HG02852 (cell line): ENCODE measurements around the gene MEGF9.

Experiments
- ATAC-seq: cut with Tn5 transposase; IDR thresholded peaks from one replicate; pipeline ENCODE4 v1.9.1; 2021; ENCODE audit warnings: mild to moderate bottlenecking, moderate library complexity; ENCODE audit not compliant: unreplicated experiment

Gene MEGF9

DNA sequence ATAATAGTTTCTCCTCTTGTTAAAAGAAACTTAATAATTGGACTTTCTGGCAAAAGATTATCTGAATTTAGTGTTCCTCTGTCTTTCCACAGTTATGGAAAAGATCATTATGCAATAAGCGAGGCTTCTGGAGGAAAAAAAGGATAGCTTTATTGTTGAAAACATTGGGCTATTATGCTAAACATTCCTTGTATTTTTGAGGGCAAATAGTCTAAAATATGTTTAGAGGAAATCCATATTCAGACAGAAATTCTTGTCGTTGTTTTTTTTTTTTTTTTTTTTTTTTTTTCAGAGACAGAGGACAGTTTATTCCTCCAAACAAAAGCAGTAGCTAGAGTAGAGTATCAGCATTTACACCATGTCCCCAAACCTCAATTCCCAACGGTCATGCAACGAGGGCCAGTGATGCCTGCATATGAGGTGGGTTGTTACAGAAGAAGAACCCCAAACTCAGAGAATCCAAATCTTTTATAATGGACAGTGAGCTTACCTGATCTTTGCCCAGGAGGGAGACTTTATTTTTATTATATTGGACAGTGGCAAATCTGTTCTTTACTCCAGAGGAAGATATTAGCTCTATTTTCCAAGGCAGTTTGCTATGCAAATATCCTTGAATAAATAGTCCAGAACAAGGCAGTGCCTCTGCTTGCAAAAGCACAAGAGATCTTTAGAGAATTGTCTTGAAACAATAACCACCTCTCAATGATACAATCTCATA is 85.9 kb downstream of the MEGF9 start:
- ATAC-seq = no peak

DNA sequence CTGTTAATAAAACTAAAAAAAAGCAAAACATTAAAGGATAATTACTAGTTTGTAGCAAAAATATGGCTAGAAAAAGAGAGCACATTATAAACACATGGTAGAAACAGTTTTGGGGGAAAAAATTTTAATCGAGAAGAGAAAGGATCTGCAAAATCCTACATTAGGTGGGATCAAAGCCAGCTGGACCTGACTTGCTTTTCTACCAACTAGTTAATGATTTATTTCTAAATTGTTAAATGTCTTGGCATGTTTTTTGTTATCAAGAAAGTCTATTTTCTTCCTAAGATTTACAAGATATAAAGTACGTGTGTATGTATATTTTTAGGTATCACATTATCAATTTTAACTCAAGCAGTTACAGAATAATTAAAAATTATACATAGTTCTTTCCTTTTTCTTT is 87.2 kb downstream of the MEGF9 start:
- no peak for ATAC-seq

DNA sequence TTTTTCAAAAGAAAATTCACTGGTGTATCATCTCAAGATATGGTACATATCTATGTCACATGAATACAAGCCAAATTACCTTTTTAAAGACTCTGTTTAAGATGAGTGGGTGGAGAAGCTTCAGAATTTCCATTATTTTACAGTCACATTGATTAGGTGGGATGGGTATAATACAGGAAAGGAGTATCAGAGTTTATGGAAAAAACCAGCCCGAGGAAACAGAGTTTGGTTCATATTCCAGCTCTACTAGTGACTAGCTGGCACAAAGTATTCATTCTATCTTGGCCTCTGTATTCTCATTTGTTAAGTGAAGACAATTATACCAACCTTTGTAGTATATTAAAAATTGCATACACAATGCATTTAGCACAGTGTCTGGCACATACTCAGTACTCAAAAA is 87.8 kb downstream of the MEGF9 start:
- no peak for ATAC-seq

DNA sequence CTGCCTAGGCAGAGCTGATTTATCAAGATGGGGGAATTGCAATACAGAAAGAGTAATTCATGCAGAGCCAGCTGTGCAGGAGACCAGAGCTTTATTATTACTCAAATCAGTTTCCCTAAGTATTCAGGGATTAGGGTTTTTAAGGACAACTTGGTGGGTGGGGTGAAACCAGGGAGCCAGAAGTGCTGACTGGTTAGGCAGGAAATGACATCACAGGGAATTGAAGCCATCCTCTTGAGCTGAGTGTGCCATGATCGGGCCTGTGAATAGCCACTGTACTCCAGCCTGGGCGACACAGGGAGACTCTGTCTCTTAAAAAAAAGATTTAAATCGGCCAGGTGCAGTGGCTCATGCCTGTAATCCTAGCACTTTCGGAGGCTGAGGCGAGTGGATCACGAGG is 89.0 kb downstream of the MEGF9 start:
- ATAC-seq = no peak

DNA sequence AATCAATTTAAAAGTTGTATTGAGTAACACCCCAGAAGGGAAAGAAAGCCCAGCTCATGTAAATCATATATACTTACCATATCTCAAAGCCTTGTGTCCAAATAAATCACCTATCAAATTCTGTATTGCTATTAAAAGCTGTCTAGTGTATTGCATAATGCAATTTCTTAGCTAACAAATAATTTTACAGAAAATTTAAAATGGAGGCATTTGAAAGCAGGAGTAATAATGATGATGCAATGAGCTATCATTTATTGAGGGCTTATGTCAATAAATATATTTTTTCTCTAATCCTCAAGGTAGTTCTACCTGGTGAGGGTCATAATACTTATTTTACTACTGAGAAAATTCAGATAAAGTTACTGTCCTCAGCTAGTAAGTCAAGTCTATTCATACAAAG is 91.5 kb downstream of the MEGF9 start:
- no peak for ATAC-seq

DNA sequence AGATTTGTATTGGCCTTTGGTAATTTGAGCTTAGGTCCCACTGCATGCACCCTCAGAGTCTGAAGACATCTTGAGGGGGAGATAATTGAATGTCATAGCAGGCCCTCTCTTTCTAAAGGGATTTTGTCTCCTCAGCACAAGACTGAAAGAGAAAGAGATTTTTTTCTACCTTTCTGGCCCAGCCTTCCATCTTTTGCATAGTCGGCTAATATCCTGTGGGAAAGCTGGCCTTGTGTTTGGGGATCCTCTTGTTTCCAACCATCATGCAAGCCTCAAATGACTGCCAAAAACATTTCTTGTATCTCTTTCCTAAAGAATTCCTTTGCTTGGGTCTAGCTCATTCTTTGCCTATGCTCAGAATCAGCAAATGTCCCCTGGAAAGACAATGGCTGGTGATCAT is 92.3 kb downstream of the MEGF9 start:
- no peak for ATAC-seq

DNA sequence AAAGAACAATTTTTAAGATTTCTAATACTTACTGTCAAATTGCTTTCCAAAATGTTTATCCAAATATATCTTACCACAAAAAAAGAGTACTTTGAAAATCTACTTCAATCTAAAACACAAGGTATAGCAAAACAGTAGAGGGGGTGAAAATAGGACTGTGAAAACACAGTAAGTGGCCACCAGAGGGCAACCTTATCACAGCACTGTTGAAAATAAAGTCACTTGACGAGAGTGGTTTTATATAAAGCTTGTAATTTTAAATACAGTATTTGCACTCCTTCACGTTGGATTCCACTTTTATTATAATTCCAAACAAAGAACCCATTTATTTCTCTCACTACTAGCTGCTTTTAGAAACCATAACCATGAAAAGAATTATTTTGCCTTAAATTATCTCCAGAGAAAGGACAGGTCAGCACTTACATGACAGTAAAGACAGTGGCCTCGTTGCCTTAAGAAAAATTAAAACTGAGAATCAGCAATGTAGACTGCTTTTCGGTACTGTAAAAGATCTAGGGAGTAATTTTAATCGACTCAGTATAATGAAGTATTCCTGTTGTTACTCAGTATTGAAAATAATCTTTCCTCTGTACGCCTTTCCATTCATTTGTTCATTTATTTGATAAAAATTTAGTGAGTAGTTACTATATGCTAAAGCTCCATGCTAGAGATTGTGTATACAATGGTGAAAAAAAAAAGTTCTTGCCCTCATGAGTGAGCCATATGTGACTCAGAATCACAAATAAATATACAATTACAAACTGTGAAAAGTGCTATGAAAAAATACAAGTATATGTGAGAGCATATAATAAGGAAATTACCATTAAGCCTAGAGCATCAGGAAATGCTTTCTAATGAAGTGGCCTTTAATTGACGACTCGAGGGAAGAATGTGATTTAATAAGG is 94.3 kb downstream of the MEGF9 start:
- no peak for ATAC-seq

DNA sequence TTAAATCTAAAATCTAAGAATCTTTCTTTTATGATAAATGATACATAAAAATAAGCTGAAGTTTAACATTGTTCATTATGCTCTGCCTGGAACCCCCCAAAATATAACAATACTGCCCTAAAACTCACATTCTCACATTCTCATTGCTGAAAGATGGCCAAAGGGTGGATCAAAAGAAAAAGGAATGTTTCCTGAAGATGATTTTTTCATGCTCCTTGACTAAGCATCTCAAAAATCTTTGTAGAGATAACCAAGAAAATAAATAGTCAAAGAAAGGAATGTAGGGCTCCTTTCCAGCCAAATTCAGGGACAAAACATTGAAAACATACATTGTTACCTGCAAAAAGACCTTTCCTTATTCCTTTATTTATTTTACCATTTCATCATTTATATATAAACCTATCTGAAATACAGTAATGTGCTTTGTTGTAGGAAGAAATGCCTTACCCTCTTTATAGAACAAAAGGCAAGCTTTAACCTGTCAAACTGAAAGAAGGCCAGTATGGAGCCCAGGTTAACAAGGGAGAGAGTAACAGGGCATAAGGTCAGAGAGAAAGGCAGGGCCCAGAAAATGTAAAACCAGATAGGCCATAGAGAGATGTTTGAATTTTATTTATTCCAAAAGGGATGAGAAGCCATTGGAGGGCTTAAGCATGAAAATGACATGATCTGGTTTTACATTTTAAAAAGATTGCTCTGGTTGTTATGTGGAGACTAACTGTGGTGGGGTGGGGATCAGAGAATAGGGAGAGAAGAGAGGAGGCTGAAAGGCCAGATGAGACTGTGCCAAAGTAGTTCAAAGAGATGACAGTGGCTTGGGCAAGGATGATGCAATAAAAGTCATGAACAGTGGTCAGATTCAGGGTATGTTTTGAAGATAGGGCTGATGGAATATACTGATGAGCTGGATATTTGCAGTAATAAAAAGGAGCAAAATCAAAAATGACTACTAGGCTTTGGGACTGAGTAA is 97.0 kb downstream of the MEGF9 start:
- no peak for ATAC-seq

DNA sequence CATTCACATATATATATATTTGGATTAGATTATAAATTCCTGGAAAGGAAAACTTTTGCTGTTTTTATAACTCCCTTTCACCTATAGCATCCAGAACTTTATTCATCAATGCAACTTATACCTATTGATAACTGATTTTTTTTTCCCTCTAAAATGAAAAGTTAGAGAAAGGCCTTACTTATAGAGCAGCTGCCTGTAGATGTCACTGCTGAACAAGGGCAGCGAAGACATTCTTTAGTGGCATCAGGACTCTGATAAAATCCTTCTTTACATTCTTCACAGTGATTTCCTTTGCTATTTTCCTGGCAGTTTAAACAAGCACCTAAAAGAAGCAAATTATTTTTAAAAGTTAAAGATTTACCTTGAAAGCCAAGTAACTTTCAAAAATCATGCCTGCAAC is 102.1 kb downstream of the MEGF9 start:
- no peak for ATAC-seq

DNA sequence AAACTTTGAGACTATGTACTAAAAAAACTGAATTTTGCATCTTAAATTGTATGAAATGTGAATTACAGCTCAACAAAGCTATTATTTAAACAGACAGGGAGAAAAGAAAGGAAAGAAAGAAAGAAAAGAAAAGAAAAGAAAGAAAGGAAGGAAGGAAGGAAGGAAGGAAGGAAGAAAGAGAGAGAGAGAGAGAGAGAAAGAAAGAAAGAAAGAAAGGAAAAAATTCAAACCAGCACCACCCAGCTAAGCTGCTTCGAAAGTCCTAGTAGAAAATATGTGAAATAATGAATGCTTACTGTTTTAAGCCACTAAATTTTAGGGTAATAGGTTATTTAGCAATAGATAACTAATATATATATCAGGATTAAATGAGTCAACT is 102.6 kb downstream of the MEGF9 start:
- ATAC-seq = no peak

DNA sequence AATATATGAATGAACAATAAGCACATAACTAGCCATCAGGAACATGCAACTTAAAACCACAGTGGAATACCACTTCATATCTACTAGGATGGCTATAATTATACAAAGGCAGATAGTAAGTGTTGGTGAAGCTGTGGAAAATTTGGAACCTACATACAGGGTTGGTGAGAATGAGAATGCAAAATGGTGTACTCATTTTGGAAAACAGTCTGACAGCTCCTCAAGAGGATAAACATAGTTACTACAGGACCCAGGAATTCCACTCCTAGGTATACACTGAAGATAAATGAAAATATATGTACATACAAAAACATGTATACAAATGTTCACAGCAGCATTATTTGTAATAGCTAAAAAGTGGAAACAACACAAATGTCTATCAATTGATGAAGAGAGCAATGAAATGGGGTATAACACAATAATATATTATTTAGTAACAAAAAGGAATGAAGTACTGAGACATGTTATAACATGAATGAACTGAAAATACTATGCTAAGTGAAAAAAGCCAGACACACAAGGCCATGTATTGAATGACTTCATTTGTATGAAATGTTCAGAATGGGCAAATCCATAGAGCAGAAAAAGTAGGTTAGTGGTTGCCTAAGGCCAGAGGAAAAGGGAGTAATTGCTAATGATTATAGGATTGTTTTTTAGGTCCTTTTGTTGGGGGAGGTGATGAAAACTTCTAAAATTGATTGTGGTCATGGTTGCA is 103.1 kb downstream of the MEGF9 start:
- ATAC-seq = no peak

DNA sequence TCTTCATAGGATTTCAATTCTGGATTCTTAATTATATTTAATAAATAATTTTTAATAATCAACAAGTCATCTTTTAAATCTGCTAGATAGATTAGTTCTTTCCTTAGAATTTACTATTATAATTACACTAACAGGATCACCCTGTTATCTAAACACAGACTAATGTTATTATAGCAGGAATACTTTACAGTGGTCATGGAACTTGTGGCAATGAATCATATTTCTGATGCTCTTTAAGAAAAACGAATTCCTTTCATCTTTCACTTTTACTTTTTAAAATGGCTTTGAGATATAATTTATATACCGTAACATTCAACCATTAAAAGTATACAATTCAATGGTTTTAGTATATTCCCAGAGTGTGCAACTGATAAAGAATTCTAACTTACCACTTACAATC is 104.6 kb downstream of the MEGF9 start:
- no peak for ATAC-seq

DNA sequence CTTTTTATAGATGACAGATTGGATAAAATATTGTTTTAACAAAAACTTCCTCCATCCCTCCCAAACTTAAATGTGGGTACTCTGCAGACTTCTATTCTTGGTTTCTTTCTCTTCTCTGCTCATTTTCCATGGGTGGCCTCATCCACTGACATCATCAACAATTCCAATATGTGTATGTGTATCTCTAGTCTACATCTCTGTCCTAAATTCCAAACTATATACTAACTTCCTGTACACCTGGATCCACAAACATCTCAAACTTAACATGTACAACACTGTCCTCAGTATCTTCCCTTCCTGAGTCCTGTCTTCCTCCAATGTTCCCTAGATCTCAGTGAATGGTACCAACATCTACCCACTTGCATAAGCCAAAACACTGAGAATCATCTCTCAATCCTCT is 105.8 kb downstream of the MEGF9 start:
- no peak for ATAC-seq

DNA sequence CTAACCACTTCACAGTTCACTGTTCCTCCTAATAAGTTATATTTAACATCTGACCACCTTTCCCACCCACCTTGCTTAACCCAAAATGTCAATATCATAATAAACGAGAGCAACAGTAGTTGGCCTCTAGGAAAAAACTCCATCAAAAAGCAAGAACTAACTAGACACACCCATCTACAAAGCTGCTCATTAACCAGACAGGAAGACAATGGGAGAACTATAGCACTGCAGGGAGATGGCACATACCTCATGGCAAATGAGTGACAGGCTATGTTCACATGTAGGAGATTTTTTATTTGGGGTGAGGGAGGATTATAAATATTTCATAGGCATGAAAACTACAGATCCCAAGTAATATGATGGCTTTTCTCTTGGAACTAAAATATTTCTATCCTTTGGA is 110.7 kb downstream of the MEGF9 start:
- ATAC-seq = no peak

DNA sequence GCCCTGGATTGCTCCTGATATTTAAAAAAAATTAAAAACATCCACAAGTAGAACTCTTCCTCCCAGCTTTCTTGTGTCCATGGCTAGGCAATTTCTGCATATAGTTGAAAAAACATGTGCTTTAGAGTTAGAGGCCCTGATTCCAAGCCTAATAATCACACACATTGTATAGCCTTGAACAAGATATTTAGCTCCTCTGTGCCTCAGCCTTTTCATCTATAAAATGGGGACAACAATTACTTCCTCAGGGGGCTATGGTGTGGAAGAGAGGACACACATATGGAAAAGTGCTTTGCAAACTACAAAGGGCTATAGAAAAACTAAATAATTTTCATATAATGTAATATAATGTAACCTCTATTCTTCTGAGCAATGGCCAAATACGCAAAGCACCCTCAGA is 111.3 kb downstream of the MEGF9 start:
- ATAC-seq = no peak

DNA sequence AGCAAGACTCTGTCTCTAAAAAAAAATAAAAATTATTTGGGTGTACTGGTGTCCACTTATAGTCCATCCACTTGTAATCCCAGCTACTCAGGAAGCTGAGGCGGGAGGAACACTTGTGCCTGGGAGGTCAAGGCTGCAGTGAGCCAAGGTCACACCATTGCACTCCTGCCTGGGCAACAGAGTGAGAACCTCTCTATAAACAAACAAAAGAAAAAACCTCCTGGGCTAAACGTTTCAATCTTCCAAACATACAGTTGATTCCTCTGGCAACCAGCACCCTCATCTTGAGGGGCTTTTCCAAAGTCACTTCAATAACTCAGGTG is 120.4 kb downstream of the MEGF9 start:
- no peak for ATAC-seq

DNA sequence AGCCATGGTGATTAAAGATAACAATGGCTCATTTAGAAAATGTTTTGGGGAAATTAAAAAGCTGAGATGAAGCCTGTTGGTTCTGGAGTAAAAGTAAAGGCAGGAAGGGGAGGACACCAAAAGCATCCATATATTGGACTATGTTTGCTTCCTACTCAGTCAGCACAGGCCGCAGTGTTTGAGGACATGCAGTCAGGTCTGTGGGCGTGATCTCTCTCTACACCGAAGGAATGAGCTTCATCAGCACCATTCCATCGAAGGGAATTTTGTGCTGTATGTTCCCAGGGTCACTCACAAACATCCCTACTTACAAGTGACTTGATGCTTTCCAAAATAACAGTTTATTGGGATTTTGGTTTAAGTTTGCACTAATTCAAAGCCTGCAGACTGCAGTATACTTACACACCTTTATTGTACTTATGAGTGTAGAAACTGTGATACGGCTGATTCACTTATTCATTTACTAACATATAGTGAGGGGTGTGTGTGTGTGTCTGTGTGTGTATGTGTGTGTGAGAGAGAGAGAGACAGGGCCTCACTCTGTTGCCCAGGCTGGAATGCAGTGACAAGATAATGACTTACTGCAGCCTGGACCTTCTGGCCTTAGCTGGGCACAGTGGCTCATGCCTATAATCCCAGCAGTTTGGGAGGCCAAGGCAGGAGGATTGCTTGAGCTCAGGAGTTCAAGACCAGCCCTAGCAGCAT is 120.9 kb downstream of the MEGF9 start:
- no peak for ATAC-seq

DNA sequence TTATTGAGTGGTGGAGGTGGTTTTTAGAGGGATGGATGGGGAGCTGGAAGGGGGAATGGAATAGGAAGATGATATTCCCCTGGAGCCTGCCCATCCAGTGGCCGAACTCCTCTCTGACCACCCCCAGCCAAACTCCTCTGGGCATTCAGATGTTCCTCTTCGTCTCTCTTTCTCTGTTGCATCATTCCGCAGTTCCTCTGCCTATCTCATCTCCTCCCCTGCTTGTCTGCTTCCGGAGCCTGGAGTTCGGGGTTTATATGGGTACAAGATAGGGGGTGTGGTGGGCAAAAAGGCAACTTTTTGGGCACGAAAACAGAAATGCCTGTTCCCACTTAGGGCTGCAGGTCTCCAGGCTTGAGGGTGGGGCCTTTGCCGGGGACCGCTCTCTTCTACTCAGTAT is 122.1 kb downstream of the MEGF9 start:
- no peak for ATAC-seq

DNA sequence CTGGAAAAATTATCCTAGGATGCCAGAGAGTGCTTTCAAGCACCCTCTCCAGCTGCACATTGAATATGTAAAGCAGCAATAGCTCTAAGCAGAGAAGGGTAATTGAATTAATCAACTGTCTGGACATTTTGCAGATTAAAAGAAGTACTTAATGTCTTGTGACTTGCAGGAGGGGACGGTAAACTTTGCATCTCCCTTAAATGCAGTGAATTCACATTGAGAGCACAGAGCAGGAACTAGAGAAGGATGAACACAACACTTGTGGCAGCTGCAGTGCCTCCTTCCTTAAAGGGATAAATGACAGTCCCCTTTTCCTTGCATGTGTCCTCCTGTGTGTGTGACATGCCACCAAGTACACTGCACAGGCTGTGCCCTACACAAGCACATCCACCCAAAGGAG is 126.9 kb downstream of the MEGF9 start:
- ATAC-seq = no peak

DNA sequence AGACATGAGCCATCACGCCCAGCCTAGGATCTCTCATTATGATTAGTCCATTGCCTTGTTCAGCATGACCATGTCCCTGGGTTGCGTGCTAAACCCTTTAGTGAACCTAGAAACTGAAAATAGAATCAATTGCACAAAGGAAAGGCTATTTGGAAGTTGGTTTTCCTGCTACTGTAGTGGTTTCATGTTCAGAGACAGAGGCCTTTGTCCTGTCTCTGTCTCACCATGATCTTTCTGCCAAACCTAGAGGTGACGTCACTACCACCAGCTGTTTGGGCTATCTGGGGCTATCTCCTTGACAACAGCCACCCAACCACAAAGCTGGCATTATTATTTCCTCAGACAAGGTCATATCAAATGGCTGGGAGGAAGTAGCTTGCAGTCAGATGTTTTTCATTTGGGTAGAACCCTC is 130.3 kb downstream of the MEGF9 start:
- peak; percentile 25 for ATAC-seq
